GM19395 (cell line): Measurements from ENCODE around the gene GTF2H4.

Source experiments
- ATAC-seq: cut with Tn5 transposase; IDR thresholded peaks from one replicate; pipeline ENCODE4 v1.9.1; 2021; ENCODE audit warnings: mild to moderate bottlenecking, moderate library complexity; ENCODE audit not compliant: unreplicated experiment

The GTF2H4 gene

DNA sequence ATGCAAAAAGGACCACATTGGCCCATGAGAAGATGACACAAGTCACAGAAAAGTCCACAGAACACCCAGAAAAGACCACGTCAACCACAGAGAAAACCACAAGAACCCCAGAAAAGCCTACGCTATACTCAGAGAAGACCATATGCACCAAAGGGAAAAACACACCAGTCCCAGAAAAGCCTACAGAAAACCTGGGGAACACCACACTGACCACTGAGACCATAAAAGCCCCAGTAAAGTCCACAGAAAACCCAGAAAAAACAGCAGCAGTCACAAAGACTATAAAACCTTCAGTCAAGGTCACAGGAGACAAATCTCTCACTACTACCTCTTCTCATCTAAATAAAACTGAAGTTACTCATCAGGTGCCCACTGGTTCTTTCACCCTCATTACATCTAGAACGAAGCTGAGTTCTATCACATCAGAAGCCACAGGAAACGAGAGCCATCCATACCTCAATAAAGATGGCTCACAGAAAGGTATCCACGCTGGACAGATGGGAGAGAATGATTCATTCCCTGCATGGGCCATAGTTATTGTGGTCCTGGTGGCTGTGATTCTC, 44.0 kb downstream of the GTF2H4 start:
- ATAC-seq: no peak

DNA sequence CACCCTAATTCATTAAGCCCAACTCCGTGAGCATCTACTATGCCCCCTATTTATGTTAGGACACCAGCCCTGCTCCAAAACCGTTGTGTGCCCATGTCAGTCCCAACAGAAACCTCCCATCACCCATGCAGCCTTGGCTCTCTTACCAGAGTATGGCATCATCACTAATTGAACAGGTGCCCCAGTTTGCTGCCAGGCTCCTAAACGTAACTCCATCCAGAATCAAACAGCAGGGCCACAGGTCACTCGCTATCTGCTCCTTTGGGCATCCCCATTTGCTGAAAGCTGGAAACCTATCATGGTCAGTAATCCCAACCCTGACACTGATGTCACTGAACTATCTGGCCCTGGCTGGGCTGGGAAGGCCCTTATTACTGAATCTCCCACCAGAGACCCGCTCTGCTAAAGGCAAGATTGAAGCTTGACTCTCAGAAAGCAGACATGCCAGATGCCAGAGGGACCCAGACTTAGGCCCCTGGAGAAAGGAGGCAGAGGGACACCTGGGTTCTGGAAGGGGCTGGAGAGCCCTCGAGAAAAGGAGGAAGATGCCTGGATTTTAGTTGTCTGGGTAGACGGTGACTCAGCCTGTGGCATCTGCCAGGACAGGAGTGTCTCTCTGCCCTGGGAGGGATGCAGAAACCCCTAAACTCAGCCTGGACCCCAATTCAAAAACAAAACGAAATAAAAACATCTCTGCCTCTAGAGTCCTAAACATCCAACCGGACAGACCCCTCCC, 46.8 kb downstream of the GTF2H4 start:
- ATAC-seq: no peak

DNA sequence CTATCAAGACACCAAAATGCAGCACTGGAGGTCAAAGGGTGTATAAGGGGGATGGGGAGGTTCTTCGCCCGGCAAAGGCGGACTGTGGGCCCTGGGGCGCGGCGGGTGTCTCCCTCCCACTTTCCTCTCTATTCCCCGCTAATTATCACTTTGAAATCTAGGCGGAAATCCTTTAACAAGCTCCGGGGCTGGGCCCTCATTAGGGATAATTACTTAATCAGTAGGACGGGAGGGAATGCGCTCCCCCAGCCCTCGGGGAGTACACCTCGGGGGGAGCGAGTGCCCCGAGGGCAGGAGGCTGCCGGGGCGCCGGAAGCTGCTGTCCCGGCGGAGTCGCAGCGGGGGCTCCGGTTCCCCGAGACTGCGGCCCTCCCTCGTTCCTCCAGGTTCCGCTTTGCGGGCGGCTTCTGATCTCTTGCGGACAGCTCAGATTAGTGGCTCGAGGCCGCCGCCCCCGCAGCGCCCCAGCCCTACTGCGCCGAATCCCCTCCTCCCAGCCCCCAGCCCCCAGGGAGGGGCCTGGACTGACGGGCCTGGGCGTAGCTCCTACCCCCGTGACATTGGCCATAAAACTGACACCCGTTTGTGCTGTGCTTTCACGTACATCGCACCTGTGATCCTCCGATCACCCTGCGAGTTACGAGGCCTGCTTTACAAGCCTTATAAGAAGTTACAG, 47.5 kb downstream of the GTF2H4 start:
- ATAC-seq: peak; percentile 65

DNA sequence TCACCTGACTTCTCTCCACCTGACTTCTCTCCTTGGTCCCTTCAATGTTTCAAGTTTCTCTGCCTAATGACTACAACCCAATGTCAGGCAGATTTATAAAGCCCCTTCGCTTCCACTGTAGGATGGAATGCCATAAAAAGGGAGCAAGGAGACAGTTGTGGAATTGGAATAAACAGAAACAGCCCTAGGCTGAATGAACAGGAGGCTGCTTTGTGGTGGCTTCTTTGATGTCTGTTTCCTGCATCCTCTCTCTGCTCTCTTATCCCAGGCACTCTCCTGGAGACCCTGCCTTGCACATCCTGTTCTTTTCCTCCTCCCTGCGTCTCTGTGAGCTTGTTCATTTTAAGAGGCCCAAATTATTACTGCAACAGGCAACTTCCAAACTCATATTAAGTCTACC, 49.7 kb downstream of the GTF2H4 start:
- ATAC-seq: no peak

DNA sequence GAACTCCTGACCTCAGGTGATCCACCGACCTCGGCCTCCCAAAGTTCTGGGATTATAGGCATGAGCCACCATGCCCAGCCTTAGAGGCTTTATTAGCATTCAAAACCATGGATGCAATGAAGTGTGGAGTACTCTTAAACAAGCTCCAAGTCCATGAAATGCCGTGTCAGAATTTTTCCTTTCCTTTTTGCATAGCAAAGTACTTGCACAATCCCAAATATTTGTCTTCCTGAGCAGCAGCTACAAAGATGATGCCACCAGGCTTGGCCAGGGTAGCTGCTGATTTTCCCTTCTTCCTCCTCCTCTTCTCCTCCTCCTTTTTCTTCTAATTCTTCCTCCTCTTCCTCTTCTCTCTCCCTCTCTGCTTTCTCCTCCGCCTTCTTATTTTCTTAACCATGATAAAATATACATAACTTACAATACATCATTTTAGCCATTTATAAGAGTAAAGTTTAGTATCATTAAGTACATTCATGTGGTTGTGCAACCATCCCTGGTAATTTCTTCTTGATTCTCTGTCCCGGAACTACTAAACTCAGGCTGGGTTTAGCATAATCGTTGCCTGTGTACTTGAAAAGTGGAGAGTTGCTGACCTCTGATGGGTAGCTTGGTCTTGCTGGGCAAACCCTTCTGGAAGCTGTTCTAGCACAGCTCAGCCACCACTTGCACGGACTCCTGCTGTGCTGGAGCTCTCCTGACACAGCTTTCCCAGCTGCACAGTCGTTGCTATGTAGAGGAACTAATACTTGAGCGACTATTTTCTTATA, 53.1 kb downstream of the GTF2H4 start:
- no peak for ATAC-seq

DNA sequence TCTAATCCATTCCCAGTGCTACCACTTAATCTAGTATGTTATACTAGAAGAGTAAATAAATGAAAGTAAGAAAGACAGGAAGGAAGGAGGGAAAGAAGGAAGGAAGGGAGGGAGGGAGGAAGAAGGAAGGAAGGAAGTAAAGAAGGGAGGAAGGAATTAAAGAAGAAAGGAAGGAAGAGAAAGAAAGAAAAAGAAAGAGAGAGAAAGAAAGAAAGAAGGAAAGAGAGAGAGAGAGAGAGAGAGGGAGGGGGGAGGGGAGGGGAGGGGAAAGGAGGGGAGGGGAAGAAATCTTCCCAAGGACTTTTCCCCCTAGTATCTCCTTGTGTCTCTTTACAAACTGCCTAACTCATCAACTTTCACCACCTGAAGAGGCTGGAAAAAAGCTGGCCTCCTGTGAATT, 54.7 kb downstream of the GTF2H4 start:
- no peak for ATAC-seq

DNA sequence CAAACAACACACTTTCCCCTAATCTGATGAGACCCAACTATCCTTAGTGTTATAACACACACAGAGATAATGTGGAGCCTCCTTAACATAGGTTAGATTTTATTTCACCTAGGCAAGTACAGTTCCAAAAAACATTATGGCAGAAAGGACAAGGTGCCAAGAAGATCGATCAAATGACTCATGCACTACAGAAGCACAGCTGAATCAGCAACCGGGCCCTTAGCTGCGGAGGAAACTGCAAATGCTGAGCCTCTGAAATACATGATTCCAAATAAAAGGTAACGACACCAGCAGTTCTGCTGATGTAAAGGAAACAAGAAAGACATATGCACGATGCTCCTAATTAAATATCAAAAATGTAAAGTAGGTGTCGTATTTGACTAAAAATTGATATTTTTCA, 55.6 kb downstream of the GTF2H4 start:
- no peak for ATAC-seq
